GOT3 (cell line): ENCODE measurements around the gene POLR3H.
"Not testable (repeated sequence)": the region's sequence is repeated elsewhere in the genome, so short reads cannot be mapped to it uniquely, and the experiment has no call there.

Experiments used
- DNase-seq: peaks from one replicate; lab custom pipeline; 2025; ENCODE audit warnings: mixed read lengths; lab: John Stamatoyannopoulos, UW

The POLR3H gene

GRCh38 chr22:41564563-41564962 lies 20.3 kb upstream of the POLR3H start:
- no peak for DNase-seq

- no peak for DNase-seq
Observed at GRCh38 chr22:41563051-41563711, 18.9 kb upstream of the POLR3H start.

DNA sequence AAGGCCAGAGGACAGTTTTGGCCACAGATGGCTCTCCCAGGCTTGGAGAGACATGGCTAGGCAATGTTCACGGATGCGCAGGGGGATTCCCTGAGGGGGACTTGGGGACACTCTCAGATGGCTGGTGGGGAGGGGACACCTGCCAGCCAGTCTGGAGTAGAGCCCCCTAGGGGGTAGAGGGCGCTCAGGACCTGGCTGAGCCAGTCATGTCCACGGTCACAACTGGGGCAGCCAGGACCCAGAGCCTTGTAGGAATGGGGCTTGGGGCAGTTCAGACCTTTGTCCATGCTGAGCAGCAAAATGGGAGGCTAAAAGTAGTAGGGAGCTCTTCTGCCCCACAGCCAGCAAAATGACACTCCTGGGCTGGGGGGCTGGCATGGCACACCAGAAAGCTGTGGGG lies 18.2 kb upstream of the POLR3H start:
- no peak for DNase-seq

- no peak for DNase-seq
Observed at GRCh38 chr22:41561788-41562187, 17.5 kb upstream of the POLR3H start.

- DNase-seq, result no peak
Observed at GRCh38 chr22:41561335-41561734, 17.1 kb upstream of the POLR3H start.

DNA sequence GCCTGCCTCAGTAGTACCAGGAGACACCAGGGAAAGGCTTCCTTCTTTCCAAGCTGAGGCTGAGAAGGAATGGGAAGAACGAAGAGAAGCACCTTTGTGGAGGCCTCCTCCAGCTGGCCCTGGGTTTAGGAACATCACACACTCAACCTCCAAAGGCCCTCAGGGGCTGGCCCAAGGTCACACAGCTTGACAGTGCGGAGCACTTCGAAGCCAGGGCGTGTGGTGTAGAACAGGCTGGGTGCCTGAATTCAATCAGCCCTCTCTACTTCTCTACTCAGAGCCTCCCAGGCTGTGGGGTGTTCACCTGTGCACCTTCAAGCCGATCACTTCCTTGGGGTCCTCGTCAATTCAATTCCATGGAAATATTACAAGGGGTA lies 15.8 kb upstream of the POLR3H start:
- DNase-seq, result no peak

DNA sequence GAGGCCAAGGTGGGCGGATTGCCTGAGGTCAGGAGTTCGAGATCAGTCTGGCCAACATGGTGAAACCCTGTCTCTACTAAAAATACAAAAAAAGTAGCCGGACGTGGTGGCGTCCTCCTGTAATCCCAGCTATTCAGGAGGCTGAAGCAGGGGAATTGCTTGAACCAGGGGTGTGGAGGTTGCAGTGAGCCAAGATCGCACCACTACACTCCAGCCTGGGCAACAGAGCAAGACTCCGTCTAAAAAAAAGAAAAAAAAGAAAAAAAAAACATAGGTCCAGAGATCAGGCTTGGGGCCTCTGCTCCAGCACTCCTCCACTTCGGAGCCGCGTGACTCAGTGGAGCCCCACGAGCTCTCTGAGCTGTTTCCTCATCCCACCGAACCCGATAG lies 14.0 kb upstream of the POLR3H start:
- DNase-seq, result not testable (repeated sequence)

GRCh38 chr22:41557401-41558240 lies 13.4 kb upstream of the POLR3H start:
- DNase-seq, result no peak

DNA sequence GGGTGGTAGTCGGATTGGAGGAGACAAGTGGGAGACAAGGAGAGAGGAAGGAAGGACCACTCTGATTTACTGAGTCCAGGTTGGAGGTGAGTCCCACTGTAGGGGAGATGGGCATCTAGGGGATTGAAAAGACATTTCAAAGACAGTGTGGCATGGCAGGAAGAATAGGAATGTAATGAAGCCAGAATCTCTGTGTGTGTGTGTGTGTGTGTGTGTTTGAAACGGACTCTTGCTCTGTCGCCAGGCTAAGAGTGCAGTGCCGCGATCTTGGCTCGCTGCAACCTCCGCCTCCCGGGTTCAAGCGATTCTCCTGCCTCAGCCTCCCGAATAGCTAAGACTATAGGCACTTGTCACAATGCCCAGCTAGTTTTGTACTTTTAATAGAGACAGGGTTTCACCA lies 12.3 kb upstream of the POLR3H start:
- no peak for DNase-seq

DNA sequence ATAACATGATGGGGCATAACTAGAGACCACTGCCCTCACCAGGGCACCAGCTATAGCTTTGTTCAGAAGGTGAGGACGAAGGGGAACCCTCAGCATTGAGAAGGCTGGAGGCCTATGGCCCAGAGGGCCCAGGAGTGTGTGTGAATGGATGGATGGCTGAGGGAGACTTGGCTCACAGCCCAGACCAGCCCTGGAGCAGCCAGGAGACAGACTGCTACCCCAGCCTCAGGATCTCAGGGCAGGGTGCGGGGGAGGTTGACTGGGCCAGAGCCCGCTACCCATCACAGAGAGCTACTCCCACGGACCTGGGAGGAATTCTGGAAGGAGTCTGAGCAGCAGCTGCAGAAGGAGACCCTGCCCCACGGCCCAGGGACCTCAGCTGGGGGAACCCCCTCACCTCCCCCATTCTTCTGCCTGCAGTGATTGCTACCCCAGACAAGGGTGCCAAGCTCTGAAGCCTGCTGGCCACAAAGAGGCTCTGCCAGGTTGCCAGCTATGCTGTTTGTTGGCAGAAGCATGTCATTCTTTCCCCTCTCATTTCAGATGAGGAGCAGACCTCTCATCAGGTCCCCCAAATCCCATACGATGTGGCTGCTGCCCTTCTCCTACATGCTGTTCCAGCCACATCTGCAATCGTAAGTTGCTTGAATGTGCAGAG lies 11.2 kb upstream of the POLR3H start:
- no peak for DNase-seq

DNA sequence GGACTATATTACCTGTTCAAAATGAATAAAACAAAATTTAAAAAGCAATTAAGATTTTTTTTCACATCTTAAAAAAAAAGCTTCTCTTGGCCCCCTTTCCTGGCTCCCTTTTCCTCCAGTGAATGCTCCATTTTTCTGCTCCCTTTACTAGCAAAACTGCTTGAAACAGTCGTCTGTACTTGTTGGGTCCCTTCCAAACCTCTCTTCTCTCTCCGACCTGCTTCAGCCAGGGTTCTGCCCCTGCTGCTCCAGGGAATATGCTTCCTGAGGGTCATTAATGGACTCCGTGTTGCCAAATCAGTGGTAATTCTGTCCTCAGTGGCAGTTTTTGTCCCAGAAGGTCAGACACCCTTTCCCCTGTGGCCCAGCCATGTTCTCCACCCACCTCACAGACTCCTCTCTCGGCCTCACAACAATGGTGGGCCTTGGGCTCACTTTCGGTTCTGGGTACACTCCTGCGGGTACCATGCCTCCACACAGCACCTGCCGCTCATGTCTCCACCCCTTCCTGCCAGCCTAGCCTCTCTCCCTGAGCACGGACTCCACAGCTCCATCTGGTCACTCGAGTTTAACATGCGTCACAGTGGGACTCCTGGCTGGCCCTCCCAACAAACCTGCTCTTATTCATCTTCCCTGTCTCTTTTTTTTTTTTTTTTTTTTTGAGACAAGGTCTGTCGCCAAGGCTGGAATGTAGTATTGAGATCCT lies 7.8 kb upstream of the POLR3H start:
- no peak for DNase-seq

DNA sequence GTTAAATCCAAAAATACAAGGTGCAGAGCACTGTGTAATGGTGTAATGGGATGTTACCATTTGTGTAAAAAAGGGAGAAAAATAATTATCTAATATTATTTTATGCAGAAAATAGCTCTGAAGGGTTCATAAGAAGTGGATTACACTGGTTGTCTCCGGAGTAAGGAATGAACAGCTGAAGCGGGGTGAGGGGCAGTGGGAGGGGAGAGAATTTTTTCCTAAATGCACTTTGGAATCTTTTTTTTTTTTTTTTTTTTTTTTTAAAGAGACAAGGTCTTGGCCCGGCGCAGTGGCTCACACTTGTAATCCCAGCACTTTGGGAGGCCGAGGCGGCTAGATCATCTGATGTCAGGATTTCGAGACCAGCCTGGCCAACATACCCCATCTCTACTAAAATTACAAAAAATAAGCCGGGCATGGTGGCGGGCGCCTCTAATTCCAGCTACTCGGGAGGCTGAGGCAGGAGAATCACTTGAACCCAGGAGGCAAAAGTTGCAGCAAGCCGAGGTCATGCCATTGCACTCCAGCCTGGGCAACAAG lies 6.8 kb upstream of the POLR3H start:
- no peak for DNase-seq

GRCh38 chr22:41548830-41549211 lies 4.6 kb upstream of the POLR3H start:
- DNase-seq, result no peak

DNA sequence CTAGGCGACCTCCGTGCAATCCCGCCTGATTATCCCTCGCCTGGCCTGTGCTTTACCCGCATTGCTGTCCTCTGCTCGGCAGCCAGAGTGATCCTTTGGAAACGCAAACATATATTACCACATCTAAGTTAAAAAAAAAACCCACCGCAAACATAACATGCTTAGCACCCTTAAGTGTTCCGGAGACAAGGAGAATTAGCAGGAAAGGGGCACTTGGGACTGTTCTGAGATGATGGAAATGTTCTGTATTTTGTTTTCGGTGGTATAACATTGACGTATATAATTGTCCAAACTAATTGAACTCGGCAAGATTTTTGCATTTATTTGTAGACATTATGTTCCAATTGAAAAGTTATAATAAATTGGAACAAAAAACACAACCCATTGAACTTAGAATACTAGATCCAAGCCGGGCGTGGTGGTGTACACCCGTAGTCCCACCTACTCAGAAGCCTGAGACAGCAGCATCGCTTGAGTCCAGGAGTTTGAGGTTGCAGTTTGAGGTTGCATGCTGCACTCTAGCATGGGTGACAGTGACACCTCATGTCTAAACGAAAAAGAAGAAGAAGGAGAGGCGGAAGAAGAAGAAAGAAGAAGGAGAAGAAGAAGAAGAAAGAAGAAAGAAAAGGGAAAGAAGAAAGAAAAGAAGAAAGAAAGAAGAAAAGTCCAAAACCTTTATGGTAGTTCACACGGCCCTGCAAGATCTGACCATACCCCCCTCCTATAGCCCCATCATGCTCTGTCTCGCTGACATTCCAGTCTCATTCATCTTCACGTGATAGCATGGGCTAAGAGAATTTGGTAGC lies 604 bp upstream of the POLR3H start:
- no peak for DNase-seq

DNA sequence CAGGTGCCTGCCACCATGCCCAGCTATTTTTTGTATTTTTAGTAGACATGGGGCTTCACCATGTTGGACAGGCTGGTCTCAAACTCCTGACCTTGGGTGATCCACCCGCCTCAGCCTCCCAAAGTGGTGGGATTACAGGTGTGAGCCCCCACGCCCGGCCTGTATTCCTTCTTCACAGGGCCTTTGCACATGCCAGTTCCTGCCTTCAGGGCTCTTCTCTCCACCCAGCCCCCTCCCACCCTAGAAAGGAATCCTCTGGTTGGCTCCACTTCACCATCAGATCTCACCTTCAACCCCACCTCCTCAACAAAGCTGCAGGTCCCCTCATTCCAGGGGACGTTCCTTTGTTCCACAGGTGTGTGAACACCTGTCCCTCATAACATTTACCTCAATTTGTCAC lies 2.0 kb downstream of the POLR3H start:
- no peak for DNase-seq

DNA sequence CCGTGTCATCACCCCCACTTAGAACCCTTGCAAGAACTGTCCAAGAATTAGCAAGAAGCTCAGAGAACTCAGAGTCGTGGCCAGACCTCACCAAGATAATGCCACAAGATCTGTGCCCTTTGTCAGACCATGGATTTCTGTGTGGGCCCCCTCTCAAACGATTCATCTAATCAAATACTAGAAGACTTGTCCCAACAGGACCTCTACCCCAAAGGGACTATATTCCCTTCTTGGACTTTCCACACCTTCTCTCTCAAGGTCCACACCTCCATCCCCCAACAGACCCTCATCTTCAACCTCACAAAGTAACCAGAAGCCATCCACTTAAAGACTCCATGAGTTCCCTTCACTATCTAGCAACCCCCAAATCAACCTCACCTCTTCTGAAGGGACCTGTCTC lies 2.8 kb downstream of the POLR3H start:
- DNase-seq, result no peak

DNA sequence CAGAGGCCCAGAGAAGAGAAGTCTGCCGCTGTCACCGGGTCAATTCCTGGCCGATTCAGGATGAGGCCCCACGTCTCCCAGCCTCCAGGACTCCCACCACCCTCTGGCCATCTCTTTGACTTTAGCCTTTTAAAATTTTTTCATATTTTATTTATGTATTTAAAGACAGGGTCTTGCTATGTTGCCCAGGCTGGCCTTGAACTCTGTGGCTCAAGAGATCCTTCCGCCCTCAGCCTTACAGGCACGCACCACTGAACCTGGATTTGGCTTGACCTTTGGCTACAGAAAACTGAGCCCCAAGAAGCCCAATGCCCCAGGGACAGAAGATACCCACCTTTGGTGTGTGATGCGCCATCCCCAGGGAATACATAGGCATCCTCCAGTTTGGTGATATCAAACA lies 3.9 kb downstream of the POLR3H start:
- no peak for DNase-seq

DNA sequence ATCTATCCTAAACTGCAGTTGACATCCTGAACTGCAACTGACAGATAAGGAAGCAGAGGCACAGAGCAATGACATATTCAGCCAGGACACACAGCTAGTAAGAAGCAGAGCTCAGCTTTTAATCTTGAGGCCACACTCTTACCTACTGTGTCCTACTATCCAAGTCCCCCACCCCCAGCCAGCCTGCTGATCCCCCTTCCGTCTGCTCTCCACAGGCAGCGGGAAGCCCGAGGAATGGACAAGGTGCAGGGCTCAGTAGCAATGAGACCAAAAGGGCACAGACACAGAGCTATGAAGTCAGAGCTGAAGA lies 4.3 kb downstream of the POLR3H start:
- DNase-seq, result no peak

DNA sequence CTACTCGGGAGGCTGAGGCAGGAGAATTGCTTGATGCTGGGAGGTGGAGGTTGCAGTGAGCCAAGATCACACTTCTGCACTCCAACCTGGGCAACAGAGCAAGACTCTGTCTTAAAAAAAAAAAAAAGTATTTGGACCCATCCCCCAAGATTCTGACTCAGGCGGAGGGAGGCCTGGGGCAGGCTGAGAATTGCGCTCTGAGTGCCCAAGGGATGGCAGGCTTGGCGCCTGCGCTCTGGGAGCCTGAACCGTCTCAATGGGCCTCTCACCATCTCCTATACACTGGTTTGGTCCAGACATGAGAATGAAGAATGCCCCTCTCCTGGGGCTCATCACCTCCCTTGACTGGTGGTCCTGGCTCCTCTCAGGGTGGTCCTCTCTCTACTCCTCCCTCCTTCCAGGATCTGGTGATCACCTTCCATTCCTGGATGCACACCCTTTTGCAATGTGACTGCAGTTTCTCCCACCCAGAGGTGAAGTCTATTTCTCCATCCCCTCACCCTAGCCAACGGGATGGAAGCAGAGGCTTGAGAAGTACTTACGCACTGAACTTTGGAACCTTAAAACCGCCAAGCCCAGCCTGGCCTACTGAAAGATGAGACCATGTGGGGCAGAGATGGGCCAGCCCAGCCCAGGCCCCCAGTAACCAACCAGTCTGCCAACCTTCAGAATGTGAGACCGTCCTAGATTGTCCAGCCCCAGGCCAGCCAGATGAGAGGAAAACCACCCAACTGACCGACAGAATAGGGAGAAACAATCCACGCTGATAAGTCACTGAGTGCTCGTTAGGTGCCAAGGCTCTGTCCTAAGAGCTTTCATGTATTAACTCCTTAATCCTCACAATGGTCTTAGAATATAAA lies 4.9 kb downstream of the POLR3H start:
- no peak for DNase-seq

GRCh38 chr22:41538583-41538982 lies 5.7 kb downstream of the POLR3H start:
- no peak for DNase-seq

- no peak for DNase-seq
Observed at GRCh38 chr22:41537203-41537602, 7.1 kb downstream of the POLR3H start.
